ENCODE measurements around the gene MED13L. TPM values are rescaled to one million over a fixed set of nuclear protein-coding genes. Genes with fewer than 3 reads are reported as not detected.

Gene MED13L
- total and polyA plus RNA-seq, 2 donors (not counting 3 experiments of a cell fraction or from before 2014, with no cell fraction given): 27.4 to 93.6 TPM

GRCh38 chr12:116156614-116157013, 120.9 kb downstream of the MED13L start:
- Histone ChIP-seq H3K4me1 (ENCODE audit: control insufficient read depth, extremely low read depth, insufficient read depth, low read length) (peaks cover 5% of the 10 kb centered on the region), H3K27ac (ENCODE audit: insufficient read depth, low read depth, low read length) (no peak overlapping the region), H2AFZ (ENCODE audit: low read depth, low read length) (no peak overlapping the region), H3K9me1 (replicated peaks; ENCODE audit: control insufficient read depth, extremely low read depth, insufficient read depth, low read length) (peaks cover 3% of the 10 kb centered on the region), H3K27me3 (ENCODE audit: control insufficient read depth in 2 of 2, insufficient read depth in 2 of 2, low read length in 2 of 2) (no peaks in the 10 kb centered on the region), H3K9me3 (replicated peaks; ENCODE audit: control insufficient read depth, insufficient read depth, low read length) (no peaks in the 10 kb centered on the region), H3K36me3 (ENCODE audit: control insufficient read depth in 2 of 2, extremely low read depth in 1 of 2, insufficient read depth in 2 of 2, low read length in 2 of 2) (no peaks in the 10 kb centered on the region), H3K4me3 (replicated peaks in 1 of 3; ENCODE audit: insufficient read depth in 1 of 3, low read depth in 1 of 3, low read length in 3 of 3) (no peak overlapping the region), H4K20me1 (replicated peaks; ENCODE audit: control insufficient read depth, extremely low read depth, insufficient read depth, low read length) (peaks cover 28% of the 10 kb centered on the region), H3K4me2 (ENCODE audit: insufficient read depth, low read length) (no peak overlapping the region), H3K9ac (replicated peaks; ENCODE audit: extremely low read depth, insufficient read depth, low read length) (no peak overlapping the region), H3K79me2 (ENCODE audit: control insufficient read depth, insufficient read depth, low read length) (peaks cover 73% of the 10 kb centered on the region)
- ChIA-PET CTCF (no interaction called here), POLR2A (no interaction called here)
- TF ChIP-seq MAX (IDR thresholded peaks at IDR 0.05; ENCODE audit: insufficient read depth, insufficient read length): no peak
- no peak for TF ChIP-seq EZH2 (IDR thresholded peaks at IDR 0.05; ENCODE audit: borderline replicate concordance, low read depth, low read length, severe bottlenecking)
- no peak for TF ChIP-seq POLR2A (IDR thresholded peaks at IDR 0.05; ENCODE audit: low read depth, low read length)
- no peak for TF ChIP-seq CTCF (IDR thresholded peaks at IDR 0.05; ENCODE audit: extremely low read depth in 1 of 2, insufficient read depth in 1 of 2, low read depth in 1 of 2, low read length in 2 of 2)
- no TSS peak for BruUV-seq (replicated peaks)
- dilution Hi-C loops (cut with MboI; ENCODE audit: extremely low pct_ligation_motif_present, low sequenced_read_pairs): no loop called here
- FAIRE-seq: no peak
- intact Hi-C loops (cut with micrococcal nuclease): no loop called here
- DNase-seq (ENCODE audit: low read depth, low spot score): no peak

- Histone ChIP-seq H3K27ac (ENCODE audit: insufficient read depth, low read depth, low read length) (no peak overlapping the region), H3K79me2 (ENCODE audit: control insufficient read depth, insufficient read depth, low read length) (peaks cover 75% of the 10 kb centered on the region), H4K20me1 (replicated peaks; ENCODE audit: control insufficient read depth, extremely low read depth, insufficient read depth, low read length) (peaks cover 28% of the 10 kb centered on the region), H3K4me1 (ENCODE audit: control insufficient read depth, extremely low read depth, insufficient read depth, low read length) (peaks cover 5% of the 10 kb centered on the region), H3K27me3 (ENCODE audit: control insufficient read depth in 2 of 2, insufficient read depth in 2 of 2, low read length in 2 of 2) (no peaks in the 10 kb centered on the region), H3K36me3 (ENCODE audit: control insufficient read depth in 2 of 2, extremely low read depth in 1 of 2, insufficient read depth in 2 of 2, low read length in 2 of 2) (no peaks in the 10 kb centered on the region), H3K9ac (replicated peaks; ENCODE audit: extremely low read depth, insufficient read depth, low read length) (no peak overlapping the region), H3K4me2 (ENCODE audit: insufficient read depth, low read length) (no peak overlapping the region), H3K9me3 (replicated peaks; ENCODE audit: control insufficient read depth, insufficient read depth, low read length) (no peaks in the 10 kb centered on the region), H2AFZ (ENCODE audit: low read depth, low read length) (no peak overlapping the region), H3K9me1 (replicated peaks; ENCODE audit: control insufficient read depth, extremely low read depth, insufficient read depth, low read length) (peaks cover 3% of the 10 kb centered on the region), H3K4me3 (replicated peaks in 1 of 3; ENCODE audit: insufficient read depth in 1 of 3, low read depth in 1 of 3, low read length in 3 of 3) (no peak overlapping the region)
- DNase-seq (ENCODE audit: low read depth, low spot score) (no peak), FAIRE-seq (no peak)
- dilution Hi-C loops (cut with MboI; ENCODE audit: extremely low pct_ligation_motif_present, low sequenced_read_pairs) (no loop called here), intact Hi-C loops (cut with micrococcal nuclease) (no loop called here)
- no peak for TF ChIP-seq GATA2 (IDR thresholded peaks at IDR 0.05; ENCODE audit: insufficient read depth, insufficient read length, low read depth, low read length)
- no peak for TF ChIP-seq POLR2AphosphoS5 (IDR thresholded peaks at IDR 0.05; ENCODE audit: insufficient read depth, low read depth, low read length)
- no peak for TF ChIP-seq FOS (IDR thresholded peaks at IDR 0.05; ENCODE audit: borderline replicate concordance, insufficient read depth, low read length)
- no peak for TF ChIP-seq CTCF (IDR thresholded peaks at IDR 0.05; ENCODE audit: extremely low read depth in 1 of 2, insufficient read depth in 1 of 2, low read depth in 1 of 2, low read length in 2 of 2)
- no peak for TF ChIP-seq EZH2 (IDR thresholded peaks at IDR 0.05; ENCODE audit: borderline replicate concordance, low read depth, low read length, severe bottlenecking)
- TF ChIP-seq JUN (IDR thresholded peaks at IDR 0.05; ENCODE audit: borderline replicate concordance, insufficient read depth, insufficient read length, low read depth): no peak
- ChIA-PET POLR2A (no interaction called here), CTCF (no interaction called here)
- BruUV-seq (replicated peaks): no TSS peak
Measured at GRCh38 chr12:116155383-116155782, 122.1 kb downstream of the MED13L start.
